ENCODE results near the gene RABGAP1L.

Gene RABGAP1L

DNA sequence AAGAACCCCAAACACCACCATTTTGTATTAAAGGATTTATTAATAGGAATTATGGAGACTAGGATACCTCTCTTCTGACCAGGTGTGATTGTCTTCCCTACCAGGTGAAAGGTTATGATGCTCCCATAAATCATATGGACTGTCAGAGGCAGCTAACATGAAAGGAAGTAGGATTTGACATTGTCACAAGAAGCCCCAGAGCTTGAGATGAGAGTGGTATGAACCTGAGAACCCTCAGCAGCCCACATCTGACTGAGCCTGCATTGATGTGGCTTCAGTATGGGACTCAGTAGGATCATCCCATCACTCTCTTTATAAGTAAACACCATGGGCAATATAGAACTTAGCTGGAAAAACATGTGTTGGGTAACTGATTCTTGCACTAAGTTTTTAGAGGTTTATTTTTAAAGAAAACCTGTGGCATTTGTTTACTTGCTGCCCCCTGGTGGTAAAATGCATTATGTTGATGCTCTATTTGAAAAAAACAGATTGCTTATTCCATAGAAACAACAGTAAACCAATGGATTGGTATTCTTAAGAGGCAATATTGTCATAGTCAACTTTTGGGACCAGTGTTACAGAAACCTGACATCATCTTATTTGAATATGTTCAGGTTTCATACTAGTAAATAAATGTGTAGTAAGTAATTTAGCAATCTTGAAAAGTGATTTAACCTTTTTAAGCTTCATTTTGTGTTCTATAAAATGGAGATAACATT, 823.8 kb downstream of the RABGAP1L start:
- no peak for DNase-seq

DNA sequence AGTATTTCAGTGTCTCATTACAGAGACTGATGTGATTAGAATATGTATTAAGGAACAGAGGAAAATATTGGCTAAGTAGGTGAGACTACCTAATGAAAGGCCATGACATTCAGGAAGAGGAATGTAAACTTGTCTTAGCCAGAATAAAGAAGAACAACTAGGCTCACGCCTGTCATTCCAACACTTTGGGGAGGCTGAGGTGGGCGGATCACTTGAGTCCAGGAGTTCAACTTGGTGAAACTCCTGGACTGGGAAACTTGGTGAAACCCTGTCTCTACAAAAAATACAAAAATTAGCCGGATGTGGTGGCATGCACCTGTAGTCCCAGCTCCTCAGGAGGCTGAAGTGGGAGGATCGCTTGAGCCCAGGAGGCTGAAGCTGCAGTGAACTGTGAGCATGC, 825.6 kb downstream of the RABGAP1L start:
- DNase-seq: no peak

GRCh38 chr1:174988539-174988938, 829.2 kb downstream of the RABGAP1L start:
- DNase-seq: no peak

DNA sequence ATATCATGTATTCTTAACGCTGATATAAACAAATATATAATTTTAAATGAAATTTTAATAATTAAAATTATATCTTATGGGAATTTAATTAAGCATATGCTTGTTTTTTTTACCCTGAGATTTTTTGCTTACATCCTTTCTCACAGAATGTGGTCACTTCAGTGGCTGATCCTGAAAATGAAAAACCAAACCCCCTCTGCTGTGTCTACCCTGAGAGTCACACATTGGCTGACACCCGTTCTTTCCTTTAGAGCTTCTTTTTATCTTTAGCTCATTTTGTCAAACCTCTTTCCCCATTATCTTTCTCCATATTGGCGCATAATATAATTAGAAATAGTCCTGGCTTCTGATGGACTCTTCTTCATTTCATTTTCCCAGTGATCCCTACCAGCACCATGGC, 829.7 kb downstream of the RABGAP1L start:
- DNase-seq: no peak

- no peak for DNase-seq
Measured at GRCh38 chr1:174989536-174990220, 830.4 kb downstream of the RABGAP1L start.

- DNase-seq: no peak
Measured at GRCh38 chr1:174990382-174990999, 831.2 kb downstream of the RABGAP1L start.

DNA sequence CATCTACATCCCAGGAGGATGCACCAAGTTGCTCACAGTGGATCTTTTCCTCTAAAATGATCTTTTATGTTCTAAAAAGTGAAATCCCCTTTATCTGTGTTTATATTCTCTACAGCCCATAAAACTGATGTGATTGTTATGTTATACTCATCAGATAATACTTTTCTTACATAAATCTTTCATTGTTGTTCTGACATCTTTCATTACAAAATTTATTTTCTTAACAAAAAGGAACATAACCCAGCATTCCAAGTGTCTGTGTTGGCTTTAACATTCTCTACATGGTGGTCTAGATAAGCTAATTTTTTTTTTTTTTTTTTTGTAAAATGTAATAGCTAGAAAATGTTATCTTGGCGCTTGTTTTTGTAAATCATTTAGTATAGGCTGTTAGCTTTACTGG, 832.2 kb downstream of the RABGAP1L start:
- DNase-seq: no peak

GRCh38 chr1:174995121-174995520, 835.8 kb downstream of the RABGAP1L start:
- DNase-seq: no peak

DNA sequence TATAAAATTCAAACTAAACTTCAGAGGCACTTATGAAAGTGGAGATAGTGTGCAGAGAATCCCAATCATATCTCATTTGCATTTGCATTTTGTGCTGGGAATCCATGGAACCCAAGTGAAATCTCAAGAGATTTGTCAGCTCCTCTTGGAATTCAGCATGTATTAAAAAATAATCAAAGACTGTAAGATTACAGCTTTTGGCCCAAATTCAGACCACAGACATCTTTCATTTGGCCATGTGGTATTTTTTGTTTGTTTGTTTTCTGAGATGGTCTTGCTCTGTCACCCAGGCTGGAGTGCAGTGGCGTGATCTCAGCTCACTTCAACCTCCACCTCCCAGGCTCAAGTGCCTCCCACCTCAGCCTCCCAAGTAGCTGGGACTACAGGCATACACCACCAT, 836.6 kb downstream of the RABGAP1L start:
- no peak for DNase-seq

DNA sequence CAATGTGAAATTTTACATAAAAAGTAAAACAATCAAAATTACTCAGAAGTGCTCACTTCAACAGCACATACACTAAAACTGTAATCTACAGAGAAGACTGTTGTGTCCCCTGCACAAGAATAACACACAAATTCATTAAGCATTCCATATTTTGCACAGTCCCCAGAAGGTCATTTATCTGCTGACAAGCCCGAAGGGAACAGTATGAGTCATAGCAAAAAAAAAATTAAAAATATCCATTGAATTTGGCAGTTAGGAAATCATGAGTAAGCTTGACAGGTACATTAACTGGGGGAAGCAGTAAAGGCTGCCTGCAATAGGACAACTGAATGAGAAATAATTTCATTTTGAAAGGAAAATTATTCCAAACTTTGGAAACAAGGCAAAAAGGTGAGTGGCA, 837.2 kb downstream of the RABGAP1L start:
- no peak for DNase-seq

DNA sequence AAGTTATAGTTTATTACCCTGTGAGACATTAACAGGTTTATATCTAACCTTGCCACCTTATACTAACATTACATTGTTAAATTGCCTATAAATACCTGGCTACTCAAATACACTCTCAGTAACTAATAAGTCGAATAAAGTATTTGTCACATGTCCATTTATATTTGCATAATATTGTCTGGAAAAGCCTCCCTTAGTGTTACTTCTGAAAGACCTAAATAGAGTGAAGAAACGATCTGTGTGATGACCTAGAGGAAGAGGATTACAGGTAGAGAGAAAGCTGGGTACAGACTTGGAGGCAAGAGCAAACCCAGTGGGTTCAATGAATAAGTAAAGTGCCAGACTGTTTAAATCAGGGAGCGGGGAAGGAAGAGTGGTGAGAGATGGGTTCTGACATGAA, 837.7 kb downstream of the RABGAP1L start:
- no peak for DNase-seq

- no peak for DNase-seq
Measured at GRCh38 chr1:174998569-174999215, 839.4 kb downstream of the RABGAP1L start.

- peak; percentile 83 for DNase-seq
Measured at GRCh38 chr1:174999216-174999935, 840.1 kb downstream of the RABGAP1L start.

- no peak for DNase-seq
Measured at GRCh38 chr1:174999936-175000696, 840.8 kb downstream of the RABGAP1L start, which contains the start of gene CACYBP. CACYBP (plus strand) TSS chr1:174999947; CDS start chr1:175000181, 234 bp downstream.

DNA sequence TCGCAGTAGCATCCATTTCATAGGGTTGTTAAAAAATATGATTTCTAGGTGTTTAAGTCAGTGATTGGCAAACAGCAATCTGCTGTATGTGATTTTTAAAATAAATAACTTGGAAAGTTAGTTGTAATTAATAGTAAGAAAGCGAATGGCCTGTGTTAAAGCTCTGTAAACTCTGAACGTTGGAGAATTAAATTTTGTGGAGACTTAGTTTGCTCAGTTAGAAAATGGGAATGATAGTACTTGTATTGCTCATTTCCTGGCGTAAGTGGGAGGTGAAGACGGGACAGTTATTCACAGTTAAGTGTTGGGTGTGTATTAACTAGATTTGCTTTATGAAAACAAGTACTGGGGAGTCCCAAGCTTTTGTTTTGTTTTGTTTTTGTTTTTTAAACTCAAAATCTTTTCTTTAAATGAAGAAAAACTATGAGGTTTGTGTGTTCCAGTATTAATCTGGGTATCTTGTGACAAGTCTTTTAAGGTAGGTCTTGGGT, 841.4 kb downstream of the RABGAP1L start:
- no peak for DNase-seq

GRCh38 chr1:175002910-175003517, 843.7 kb downstream of the RABGAP1L start:
- no peak for DNase-seq

GRCh38 chr1:175003521-175003920, 844.2 kb downstream of the RABGAP1L start:
- no peak for DNase-seq

- DNase-seq: no peak
Measured at GRCh38 chr1:175005085-175005783, 845.9 kb downstream of the RABGAP1L start.

DNA sequence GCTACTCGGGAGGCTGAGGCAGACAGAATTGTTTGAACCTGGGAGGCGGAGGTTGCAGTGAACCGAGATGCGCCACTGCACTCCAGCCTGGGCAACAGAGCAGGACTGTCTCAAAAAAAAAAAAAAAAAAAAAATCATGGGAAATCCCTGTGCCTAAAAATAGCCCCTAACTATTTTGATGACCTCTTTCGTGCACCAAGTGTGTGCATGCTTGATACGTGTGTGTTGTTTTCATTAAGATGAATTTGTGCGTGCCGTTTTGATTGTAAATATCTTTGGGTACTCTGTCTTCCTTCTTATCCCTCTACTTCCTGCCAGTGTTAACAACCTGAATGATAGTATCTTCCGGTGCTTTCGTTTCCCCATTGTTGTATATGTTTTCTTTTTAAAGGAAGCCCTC, 850.2 kb downstream of the RABGAP1L start:
- DNase-seq: no peak

DNA sequence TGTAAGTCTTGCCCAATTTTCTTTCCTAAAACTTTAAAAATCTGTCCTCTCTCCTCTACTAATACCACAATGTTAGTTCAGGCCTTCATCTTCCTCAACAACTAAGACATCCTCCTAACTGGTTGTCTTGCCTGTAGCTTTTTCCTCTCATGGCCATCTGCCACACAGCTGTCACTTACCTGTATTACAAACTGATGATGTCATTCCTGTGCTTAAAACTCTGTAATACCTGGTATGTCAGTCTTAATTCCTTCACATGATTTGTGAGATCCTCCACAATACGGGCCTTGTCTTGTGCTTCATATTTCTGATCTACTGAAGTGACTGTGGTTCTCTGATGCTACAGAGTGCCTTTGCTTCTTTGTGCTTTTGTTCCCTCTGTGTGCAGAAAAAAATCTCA, 854.1 kb downstream of the RABGAP1L start:
- DNase-seq: no peak

DNA sequence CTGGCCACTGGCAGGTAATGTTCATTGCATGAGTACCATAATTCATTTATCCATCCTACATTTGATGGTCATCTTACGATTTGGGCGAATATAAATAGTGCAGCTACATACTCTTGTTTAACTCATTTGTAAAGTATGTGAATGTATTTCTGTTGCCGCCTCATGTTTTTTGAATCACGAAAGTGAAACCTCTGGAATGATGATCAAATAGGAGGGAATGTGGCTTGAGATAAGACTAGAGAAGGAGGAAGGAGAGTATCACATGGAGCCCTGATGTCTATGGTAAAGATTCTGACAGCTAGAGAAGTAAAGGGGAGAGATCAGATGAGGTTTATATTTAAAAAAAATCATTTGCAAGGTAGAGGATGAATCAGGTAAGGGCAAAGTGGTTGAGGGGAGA, 855.9 kb downstream of the RABGAP1L start:
- no peak for DNase-seq

Data from cortex of kidney (tissue), 1 donor.